ENCODE results near the gene S100PBP.
"Not testable (repeated sequence)": the region's sequence is repeated elsewhere in the genome, so short reads cannot be mapped to it uniquely, and the experiment has no call there.

Gene S100PBP

DNA sequence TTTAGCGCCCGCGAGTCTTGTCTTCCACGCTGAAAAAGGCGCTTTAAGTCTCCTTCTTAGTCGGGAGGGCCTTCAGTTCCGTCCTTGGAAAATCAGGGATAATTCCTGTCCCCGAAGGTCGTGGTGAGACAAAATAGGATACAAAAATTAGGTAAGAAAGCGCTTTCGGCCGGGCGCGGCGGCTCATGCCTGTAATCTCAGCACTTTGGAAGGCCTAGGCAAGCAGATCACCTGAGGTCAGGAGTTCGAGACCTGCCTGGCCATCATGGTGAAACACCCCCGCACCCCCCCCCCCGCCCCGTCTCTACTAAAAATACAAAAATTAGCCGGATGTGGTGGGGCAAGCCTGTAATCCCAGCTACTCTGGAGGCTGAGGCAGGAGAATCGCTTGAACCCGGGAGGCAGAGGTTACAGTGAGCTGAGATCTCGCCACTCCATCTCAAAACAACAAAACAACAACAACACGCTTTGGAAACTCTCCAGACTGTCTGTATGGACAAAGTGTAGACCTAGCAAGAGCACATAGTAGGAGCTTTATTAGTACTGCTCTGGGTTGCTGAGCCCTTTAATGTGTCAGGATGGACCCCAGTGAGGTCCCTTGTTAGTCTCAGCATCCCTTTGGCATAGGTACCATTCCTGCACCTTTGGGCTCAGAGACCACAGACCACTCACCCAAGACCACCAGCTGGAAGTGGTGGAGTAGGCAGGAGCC, 84.5 kb downstream of the S100PBP start:
- DNase-seq: no peak

DNA sequence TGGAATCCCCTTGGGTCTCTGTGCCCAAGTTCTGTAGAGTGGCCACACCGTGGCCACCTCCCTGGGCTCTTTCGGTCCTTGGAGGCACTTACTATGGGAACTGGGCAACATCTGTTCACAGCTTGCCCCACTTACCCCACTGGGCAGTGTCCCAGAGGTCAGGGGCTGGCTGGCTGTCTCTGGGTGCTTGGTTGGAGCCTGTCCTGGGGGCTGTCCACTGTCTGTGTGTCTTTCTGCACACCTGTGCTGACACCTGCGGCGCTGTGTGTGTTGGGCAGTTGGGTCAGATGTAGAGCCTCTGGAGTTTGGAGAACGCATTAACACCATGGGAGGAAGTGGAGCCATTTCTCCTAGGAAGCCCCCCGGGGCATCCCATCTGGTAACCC, 85.1 kb downstream of the S100PBP start:
- no peak for DNase-seq

DNA sequence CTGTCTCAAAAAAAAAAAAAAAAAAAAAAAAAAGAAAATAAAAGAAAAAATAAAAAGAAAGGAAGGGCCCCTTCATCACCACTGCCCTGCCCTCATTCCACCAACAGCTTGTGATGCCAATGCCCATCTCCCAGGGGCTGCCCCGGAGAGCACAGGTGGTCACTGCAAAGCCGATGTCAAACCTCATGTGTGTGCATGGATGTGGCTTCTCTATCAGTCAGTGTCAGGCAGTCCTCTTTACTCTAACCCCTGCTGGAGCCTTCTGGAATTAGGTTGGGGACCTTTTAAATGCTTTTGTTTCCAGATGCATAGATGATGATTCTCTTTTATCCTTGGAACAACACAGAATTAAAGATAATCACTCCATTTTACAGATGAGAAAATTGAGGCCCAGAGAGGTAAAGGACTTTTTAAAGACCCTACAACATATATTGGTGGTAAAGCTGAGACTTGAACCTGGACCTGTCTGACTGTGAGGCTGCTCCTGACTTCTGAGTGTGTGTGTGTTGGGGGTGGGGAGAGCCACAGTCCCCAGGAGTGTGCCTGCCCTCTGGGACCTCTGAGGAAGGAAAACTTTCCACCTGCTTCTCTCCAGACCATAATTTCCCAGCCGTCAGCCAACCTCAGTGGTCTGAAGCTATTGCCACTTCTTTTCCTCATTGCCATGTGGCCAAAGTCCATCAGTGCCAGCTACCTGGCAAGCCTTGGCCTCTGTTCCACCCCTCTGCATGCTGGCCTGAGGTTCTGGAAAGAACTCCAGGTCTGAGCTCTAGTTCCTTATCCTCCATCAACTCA, 86.7 kb downstream of the S100PBP start:
- DNase-seq: no peak

DNA sequence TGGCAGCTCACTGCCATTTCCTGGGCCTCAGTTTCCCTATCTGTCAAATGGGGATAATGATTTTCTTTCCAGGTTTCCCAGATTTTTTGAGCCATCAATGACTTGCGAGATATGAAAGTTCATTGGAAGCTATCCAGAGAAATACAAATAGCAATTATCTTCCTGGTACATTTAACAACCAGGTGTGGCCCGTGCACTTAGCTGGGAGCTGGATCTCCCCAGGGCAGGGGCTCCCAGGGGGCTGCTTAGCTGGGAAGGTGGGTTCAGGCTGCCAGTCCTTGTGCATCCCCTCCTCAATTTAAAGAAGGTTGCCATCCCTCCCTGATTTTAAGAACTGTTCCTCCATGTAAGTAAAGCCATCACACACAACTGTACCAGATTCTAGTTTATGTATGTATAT, 87.3 kb downstream of the S100PBP start:
- DNase-seq: no peak

DNA sequence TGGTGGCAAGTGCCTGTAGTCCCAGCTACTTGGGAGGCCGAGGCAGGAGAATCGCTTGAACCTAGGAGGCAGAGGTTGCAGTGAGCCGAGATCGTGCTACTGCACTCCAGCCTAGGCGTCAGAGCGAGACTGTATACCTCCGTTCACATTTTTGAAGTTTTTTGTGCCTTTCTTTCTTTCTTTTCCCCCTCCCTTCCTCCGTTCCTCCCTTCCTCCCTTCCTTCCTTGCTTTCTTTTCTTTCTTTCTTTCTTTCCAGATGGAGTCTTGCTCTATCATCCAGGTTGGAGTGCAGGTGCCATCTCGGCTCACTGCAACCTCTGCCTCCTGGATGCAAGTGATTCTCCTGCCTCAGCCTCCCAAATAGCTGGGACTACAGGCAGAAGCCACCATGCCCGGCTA, 88.1 kb downstream of the S100PBP start:
- not testable (repeated sequence) for DNase-seq

DNA sequence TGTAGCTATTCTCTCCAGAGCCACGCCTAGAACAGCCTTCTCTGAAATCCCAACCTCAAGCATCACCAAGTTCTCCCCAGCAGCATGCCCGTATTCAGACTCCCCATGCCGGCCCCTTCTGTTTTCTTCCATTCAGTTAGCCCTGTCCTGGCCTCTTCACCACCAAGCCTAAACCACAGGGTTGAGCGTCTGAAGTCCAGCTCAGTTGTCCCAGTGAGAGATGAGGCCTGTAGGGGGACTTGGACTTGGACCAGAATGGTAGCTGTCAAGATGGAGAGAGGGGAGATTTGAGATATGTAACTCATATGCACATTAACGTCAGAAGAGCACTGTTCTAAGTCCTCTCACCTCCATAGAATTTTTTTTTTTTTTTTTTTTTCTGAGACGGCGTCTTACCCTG, 89.2 kb downstream of the S100PBP start:
- no peak for DNase-seq

DNA sequence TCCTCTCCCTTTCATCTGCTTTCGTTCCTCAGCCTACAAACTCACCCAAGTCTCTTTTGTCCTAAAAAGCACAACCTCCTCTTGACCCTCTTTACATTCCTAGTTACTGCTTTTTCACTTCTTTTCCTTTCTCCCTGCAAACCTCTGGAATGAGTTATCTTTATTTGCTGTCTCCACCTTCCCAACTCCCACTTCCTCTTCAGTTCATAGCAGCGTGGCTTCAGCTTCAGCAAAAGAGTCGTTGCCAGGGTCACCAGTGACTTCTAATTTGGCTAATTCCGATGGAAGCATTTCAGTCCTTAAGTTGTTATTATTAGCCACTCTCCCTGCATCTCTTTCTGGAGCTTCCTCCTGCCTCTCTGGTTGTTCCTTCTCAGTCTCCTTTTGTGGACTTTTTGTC, 90.0 kb downstream of the S100PBP start:
- peak; percentile 55 for DNase-seq

Data from fibroblast of skin of right quadriceps (primary cell).